NCI-H345 treated with DMSO at 0.1 percent for 48 hours (cell line): Measurements from ENCODE around the gene TMBIM4.
A peak's percentile ranks its signal among the peaks of the same experiment; 100 is the strongest.

Experiments used
- DNase-seq: peaks from one replicate; lab custom pipeline; 2025; ENCODE audit not compliant: unreplicated experiment; lab: John Stamatoyannopoulos, UW

The TMBIM4 gene

DNA sequence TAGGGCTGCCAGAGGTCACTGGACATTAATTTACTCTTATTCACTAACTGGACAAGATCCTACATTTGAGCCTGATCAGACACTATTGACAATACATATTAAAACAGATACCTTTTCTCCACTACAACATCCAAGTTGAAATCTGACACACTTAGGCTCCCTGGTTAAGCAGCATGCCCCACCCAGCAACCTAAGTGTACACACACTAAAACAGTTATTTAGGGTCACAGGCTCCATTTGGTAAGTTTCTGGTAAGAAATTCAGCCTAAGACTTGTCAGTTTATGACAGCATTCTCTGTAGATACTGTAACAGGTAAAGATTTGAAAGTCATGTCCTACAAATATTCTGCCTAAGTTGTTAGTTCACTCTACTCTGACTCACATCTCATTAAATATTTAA lies 27.0 kb downstream of the TMBIM4 start:
- no peak for DNase-seq

DNA sequence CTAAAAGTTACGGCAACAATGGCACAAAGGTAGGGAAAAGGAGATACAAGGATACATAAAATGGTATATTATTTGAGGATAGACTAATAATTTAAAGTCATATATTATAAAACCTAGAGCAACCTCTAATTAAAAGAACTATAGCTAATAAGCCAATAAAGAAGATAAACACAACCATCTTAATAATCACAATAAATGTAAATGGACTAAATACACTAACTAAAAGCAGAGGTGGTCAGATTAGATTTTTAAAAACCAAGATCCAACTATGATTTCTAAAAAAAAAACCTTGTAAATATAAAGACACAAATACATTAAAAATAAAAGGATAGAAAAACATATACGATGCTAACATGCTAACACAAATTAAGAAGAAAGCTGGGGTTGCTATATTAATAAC lies 28.5 kb downstream of the TMBIM4 start:
- DNase-seq, result no peak

DNA sequence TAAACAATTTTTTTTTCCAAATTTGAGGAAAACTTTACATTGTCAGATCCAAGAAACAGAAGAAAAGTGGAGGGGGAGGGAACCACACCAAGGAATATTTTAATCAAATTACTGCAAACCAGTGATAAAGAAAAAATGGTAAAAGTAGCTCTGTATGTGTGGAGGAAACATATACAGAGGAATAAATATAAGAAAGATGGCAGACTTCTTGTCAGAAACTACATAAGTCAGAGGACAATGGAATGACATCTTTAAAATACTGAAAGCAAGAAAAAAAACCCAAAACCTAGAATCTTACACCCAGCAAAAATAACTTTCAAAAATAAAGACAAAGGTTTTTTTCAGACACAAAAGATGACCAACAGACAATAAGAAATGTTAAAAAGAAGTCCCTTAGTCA lies 29.1 kb downstream of the TMBIM4 start:
- DNase-seq, result no peak

DNA sequence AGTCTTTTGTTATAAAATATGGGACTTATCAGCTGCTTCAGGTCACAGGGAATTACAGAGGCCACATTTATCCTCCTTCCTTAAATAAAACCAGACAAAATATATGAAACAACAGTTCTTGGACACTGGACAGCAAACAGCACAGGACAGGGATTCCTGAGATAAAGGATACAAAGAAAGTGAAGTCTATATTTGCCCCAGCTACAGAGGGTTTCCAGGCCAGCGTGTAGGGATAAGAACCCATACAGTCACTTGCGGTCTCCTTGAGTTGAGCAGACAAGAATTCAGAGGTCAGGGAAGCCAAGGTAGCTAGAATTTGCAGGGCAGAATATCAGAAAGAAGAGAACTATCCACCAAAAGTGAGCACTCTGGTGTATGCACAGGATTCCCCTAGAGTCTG lies 30.5 kb downstream of the TMBIM4 start:
- DNase-seq, result no peak

DNA sequence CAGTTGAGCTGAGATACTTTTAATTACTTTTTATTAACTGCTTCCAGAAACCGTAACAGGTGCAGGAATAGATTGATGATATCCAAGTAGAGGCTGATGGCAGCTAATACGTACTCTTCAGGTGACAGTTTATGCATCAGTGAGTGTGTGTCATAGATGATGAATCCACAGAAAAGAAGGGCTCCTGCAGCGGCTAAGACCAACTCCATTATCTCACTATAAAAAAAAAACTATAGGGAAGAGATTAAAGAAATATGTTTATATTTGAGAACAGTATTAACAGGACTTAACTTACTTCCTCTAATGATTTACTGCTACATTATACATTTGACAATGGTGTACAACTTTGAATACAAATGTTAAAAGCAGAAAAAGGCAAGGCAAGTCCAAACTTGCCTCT lies 31.9 kb downstream of the TMBIM4 start:
- no peak for DNase-seq

DNA sequence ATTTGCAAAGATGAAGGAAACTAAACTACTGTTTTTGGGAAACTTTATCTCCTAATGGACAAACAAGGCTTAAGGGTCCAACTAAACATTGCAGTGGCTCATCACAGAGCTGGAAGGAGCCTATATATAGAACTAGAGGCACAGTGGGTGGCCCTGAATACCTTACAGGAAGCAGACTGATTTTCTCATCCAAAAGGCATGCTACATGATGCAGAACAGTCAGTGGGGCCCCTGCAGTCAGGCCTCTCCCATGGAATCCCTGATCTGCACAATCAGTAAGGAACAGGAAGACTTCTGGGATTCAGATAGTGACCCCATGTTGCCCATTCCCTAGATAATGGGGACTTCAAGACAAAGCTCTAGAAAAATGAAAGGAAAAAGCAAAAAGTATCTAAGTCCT lies 37.4 kb downstream of the TMBIM4 start:
- no peak for DNase-seq

DNA sequence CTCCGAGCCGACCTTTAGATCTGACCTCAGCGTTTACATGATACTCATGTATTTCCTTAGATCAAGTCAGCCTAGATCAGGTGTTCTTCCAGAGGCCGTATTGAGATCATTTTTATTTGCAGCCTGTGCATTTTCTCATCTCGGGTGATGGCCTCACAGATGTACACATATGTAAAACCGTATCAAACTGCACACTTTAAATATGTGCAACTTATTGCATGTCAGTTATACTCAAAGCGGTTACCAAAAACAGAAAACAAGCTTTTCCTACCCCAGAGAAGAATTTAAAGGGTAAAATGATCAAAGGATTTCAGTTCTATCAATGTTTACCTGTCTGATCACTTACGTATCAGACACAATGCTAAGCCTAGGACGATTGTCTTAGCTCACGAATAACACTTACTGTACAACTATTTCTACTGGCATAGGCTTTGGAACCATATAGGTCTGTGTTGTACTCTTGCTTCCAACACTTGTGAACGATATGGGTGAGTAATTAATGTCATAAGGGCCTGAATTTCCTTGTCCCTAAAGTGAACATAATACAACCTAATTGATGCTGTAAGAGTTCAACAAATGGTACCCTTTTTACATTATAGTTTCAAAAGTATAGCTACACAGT lies 38.6 kb downstream of the TMBIM4 start:
- no peak for DNase-seq

DNA sequence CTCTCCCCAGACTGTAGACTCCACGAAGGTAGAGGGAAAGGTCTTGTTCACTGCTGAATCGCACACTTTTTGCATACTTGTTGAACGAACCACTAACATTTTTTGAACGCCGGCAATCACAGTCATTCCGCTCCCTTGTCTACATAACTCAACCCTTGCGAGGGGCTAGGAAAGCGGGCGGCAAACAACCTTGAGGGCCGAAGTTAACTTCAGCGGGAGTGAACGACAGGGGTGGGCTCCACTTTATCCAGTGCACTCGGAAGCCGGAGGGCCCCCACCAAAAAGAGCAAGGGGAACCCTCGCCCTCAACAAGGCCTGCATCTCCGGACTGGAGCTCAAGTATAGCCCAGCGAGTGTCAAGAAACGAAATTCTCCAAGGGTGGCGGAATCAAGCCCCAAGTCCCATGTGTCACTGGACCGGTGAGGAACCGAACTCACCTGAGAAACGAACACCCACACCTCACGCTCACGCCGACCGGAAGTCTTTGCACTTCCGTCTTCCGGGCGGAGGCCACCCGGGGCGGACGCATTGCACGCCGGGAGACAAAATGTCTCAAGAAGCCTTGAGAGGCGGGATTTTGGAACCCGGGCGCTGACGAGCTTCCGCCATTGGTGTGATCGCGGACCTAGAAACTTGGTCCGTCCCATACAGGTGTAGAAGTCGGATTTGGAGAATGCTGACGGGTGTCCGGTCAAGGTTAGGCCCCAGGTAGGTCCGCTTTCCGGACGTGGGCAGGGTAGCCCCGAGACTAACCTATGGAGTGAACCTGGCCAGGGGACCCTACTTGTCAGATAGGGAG lies 39.3 kb downstream of the TMBIM4 start, which contains the start of gene LLPH:
Gene LLPH, minus strand, starts transcription at position 484 of the 800 bp plus-strand sequence. CDS start 1,644 bp downstream, outside the sequence.
- peak; percentile 78 for DNase-seq

DNA sequence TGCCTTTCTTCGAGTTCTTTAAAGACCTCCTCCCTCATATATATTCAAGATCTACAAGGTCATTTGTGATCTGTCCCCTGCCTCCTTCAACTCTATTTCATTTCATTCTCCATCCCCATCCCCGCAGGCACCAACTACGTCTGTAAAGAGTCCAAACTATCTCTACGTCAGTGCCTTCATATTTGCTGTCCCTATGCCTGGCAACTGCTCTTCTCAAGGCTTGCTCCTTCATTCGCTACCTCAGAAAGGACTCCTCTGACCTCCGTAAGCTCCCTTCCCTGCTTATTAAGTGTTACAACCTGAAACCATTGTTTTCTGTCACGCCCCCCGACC lies 39.9 kb downstream of the TMBIM4 start:
- no peak for DNase-seq

DNA sequence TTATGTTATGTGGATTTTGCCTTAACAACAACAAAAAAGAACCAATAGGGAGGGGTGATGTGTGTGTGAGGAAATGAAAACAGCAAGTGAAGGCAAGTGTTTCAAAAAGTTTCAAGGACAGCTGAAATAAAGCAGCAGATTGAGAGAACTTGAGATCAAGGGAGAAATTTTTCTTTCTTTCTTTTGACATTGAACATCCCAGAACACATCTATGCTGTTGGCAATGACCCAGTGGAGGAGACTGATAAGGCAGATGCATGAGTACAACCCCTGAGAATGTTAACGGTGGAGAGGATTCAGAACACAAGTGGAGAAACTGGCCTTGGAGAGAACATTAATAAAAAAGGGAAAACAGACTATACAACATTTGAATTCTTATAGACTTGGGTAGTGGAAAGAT lies 42.1 kb downstream of the TMBIM4 start:
- DNase-seq, result no peak

DNA sequence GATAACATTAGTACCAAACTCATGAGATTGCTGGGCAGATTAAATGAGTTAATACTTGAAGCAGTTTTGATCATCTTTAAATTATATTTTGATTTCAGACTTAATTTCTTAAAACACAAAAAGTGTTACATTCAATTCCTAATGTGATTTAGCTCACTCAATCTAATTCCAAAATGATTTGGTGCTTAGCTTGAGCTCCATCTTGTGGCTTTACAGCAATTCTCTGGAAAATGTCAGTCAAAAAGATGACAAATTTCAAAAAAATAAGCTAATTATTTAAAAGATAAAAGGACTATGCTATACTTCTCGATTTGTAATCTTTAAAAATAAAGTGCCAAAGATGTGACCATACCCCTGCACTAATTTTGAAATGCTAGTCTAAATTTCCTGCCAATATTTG lies 49.3 kb downstream of the TMBIM4 start:
- no peak for DNase-seq

DNA sequence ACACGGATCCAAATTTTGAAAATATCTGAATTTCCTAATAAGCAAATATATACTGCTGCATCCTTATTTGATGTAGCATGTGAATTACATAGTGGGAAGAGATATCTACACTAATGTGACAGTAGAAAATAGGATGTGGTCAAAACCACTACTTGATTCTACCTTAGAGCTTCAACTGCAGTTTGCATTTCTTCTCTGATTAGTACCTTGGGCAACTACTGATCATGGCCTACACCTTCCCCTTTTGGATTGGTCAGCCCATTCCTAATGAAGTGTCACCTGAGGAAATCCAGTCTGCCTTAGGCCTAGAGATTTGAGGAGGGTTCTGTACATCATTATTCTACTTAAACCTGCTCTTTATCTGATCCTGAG lies 49.9 kb downstream of the TMBIM4 start:
- DNase-seq, result no peak

DNA sequence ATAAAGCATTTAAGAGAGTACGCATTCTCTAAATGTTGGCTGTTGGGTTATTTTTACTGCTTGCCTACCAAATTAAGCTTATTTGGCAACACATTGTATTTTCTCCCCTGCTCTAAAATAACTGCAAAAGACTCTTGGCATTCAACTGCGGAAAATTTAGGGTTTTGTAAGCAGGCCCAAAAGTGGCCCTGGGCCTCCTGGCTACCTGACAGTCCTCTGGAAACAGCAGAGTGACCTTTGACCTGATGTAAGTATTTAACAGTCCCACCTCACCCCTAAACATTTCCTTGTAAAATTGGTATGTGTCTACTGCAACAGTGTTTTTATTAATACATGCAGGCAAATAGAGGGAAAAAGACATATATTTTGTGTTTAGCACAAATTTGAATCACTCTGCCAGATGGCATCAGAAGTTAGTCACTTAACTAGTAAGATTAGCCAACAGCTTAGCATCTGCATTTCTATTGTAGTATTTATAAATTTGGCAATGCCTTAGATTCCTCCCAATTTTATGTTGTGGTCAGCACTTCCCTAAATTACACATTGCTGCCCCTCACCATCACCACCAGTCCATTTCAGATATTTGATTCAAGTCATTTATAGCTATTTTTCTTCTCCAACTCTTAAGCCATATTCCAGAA lies 50.4 kb downstream of the TMBIM4 start:
- DNase-seq, result no peak

DNA sequence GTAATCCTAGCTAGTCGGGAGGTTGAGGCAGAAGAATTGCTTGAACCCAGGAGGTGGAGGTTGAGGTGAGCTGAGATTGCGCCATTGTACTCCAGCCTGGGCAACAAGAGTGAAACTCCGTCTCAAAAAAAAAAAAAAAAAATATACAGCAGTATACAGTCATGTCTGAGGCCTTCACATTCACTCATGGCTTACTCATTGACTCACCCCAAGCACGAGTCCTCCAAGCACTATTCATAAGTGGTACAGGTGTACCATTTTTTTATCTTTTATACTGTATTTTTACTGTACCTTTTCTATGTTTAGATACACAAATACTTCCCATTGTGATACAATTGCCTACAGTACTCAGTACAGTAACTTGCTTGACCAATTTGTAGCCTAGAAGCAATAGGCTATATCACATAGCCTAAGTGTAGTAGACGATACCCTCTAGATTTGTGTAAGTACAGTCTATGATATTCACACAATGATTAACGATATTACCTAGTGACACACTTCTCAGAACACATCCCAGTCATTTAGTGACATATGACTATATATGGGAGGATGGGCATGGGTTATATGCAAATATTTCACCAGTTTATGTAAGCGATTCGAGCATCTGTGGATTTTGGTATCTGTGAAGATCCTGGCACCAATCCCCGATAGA lies 51.4 kb downstream of the TMBIM4 start:
- no peak for DNase-seq

DNA sequence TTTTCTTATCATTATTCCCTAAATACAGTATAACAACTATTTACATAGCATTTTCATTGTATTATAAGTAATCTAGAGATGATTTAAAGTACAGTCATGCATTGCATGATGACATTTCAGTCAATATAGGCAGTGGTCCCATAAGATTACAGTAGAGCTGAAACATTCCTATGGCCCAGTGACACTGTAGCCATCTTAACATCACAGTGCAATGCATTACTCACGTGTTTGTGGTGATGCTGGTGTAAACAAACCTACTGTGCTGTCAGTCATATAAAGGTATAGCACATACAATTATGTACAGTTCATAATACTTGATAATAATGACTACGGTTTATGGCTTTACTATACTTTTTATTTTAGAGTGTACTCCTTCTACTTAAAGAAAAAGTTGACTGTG lies 52.6 kb downstream of the TMBIM4 start:
- no peak for DNase-seq

DNA sequence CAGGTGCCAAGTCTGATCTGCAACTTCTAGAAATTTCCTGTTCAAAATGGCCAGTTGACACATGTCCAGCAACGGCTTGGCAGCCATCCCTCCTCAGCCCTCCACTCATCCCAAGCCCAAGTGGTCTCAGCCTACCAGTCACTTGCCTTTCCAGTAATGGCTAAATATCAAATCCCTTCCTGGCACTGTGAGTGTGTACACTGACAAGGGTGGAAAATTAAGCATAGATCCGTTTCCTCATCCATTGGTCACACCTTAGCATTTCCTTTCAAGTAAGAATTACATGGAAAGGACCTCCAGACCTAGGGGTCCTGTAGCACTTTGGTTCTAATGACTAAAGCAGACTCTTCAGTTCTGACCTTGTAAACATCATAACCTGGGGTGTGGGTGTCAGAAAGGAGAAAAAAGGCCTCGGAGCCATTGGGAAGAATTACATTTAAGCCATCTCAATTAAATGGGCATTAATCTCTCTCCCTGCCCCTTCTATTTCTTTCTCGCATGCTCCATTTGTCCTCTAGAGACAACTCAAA lies 54.7 kb downstream of the TMBIM4 start:
- no peak for DNase-seq

DNA sequence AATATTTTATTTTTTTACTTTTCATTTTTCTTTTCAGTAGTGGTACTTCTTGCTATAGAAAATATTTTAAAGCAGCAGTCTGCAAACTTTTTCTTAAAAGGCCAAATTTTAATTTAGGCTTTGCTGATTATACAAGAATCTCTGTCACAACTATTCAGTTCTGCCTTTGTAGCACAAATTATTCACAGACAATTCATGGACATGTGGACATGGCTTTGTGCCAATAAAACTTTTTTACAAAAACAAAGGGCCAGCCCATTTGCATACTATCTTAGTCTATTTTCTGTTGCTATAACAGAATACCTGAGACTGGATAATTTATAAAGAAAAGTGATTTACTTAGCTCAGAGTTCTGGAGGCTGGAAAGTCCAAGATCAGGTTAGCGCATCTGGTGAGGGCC lies 56.3 kb downstream of the TMBIM4 start:
- DNase-seq, result no peak

DNA sequence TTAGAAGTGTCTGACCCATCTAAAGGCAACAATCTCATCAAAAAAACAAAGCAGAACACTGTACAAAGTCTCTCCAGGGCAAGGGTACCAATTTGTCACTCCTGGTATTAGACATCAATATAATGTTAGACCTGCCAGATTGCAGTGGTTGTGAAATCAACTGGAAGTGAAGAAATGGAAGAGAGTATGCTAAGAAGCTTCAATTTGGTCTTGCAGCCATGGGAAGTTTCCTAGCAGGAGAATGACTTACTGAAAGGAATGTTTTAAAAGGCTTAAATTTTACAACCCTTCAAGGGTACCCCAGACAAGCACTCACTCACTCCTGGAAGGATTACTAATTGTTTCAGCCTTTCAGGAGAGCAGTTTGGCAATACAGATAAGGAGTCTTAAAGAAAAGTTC lies 58.2 kb downstream of the TMBIM4 start:
- DNase-seq, result no peak

DNA sequence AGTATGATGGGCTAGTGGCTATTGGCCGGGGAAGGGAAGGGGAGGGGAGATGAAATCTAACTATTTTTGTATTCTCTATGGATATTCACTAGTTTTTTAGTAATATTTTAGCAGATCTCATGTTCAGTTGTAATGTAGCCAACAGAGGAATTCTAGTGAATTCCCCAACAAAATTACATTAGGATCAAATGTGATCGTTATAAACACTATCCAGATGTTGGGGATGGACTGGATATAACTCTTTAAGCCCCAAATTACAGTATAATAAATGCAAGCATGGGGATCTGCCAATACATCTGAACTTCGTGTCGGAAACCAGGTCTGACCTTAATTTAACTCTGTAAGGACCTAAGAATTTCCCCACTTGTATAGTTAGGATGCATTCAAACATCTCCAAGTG lies 60.7 kb downstream of the TMBIM4 start:
- DNase-seq, result no peak

DNA sequence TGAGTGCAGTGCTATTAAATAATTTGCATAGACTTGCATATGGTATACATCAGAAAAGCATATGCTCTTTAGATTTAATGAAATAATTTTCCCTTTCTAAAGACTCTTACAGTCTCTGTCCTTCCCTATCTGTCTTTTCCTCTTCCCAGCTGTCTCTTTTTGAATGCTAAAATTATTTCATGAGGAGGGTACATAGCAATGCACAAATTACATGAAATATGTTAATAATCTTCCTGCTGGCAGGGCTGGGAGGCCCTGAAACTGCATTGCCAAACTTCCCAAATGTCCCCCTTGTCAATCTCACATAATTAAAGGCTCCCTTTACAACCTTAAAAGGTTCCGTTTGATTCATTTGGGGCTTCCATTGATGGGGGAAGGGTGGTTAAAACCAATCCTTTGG lies 61.4 kb downstream of the TMBIM4 start:
- no peak for DNase-seq

DNA sequence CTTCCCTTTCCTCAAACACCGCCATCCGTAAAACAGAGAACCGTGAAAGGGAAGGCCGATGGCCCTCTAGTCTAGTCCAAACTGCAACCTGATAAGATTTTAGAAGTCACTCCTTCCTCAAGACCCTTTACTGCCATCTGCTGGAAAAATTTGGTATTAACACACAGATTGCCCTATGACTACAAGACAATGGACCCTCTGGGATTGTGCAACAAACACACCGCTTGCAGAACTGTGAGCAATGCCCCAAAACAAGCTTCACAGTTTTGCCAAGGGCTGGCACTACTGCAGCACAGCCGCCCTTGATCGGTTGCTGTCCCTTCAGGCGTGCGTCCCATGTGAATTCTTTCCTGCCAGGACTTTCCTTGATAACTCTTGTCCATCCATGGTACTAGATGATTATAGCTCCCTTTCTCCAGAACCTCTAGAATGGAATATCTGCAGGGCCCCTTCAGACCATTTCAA lies 62.3 kb downstream of the TMBIM4 start:
- peak; percentile 73 for DNase-seq
